Endothelial cell of umbilical vein (primary cell): ENCODE data around the gene OGT. TPM values are rescaled to one million over a fixed set of nuclear protein-coding genes. Genes with fewer than 3 reads are reported as not detected.

Experiments
- BruUV-seq: library from RNA; stranded (reverse); fragments of 400-500 nt; replicated peaks from 2 replicates; lab custom pipeline; 2021; lab: Mats Ljungman, UMichigan
- CTCF ChIA-PET: fragments of 300-600, 350-600 bp; sonication (Branson Sonifier 250); formaldehyde crosslinking; loops from one replicate; lab custom pipeline; 2021; ENCODE audit warnings: antibody characterized with exemption, inconsistent platforms; lab: Charles Lee
- POLR2A ChIA-PET: fragments of 300-600, 350-600 bp; sonication (Branson Sonifier 250); formaldehyde crosslinking; loops from one replicate; lab custom pipeline; 2021; ENCODE audit warnings: antibody characterized with exemption, inconsistent platforms; lab: Charles Lee
- DNase-seq: peaks from one replicate; pipeline ENCODE4 v3.0.0-alpha.2; 2011; ENCODE audit warnings: low read depth, low spot score
- FAIRE-seq: peaks from 2 replicates; lab custom pipeline; 2011; peaks lifted over from hg19 to GRCh38; lab: Jason Lieb, UNC
- H2AFZ ChIP-seq: 2 replicates; pipeline ENCODE4 v1.6.0; 2012; ENCODE audit warnings: low read depth, low read length, control low read depth, inconsistent platforms
- H3K27ac ChIP-seq: 2 replicates; pipeline ENCODE4 v1.5.1; 2011; ENCODE audit warnings: low read depth, mild to moderate bottlenecking, control low read depth, low read length, moderate library complexity; ENCODE audit not compliant: insufficient read depth
- H3K27me3 ChIP-seq, 2 experiments: 2 replicates each; pipeline versions ENCODE4 v1.6.0 to v1.6.1; 2011; ENCODE audit warnings: low read length in 2 of 2, mixed read lengths in 1 of 2; ENCODE audit not compliant: control insufficient read depth in 2 of 2, insufficient read depth in 2 of 2
- H3K36me3 ChIP-seq, 2 experiments: 2 replicates in 1 of 2; 3 replicates in 1 of 2; pipeline ENCODE4 v1.5.1; 2011; ENCODE audit warnings: low read length in 2 of 2, mild to moderate bottlenecking in 1 of 2, moderate library complexity in 1 of 2; ENCODE audit not compliant: control insufficient read depth in 2 of 2, insufficient read depth in 2 of 2; ENCODE audit errors: extremely low read depth in 1 of 2
- H3K4me1 ChIP-seq: 3 replicates; pipeline ENCODE4 v1.5.1; 2011; ENCODE audit warnings: mild to moderate bottlenecking, low read length; ENCODE audit not compliant: control insufficient read depth, insufficient read depth; ENCODE audit errors: extremely low read depth
- H3K4me2 ChIP-seq: 2 replicates; pipeline ENCODE4 v1.6.1; 2011; ENCODE audit warnings: low read length, control low read depth, mixed read lengths; ENCODE audit not compliant: insufficient read depth
- H3K4me3 ChIP-seq, 3 experiments: fragments of 200-600 bp in 1 of 3; sonication (generic), shearing (Covaris generic) in 1 of 3; replicated peaks in 1 of 3; 2 replicates each; pipeline ENCODE4 v1.5.1; 2011 to 2016; ENCODE audit warnings: control low read depth in 3 of 3, low read length in 3 of 3, mild to moderate bottlenecking in 2 of 3, inconsistent platforms in 1 of 3, low read depth in 1 of 3, moderate library complexity in 1 of 3; ENCODE audit not compliant: insufficient read depth in 1 of 3
- H3K79me2 ChIP-seq: 2 replicates; pipeline ENCODE4 v1.6.0; 2012; ENCODE audit warnings: low read length, inconsistent platforms; ENCODE audit not compliant: control insufficient read depth, insufficient read depth
- H3K9ac ChIP-seq: replicated peaks from 2 replicates; pipeline ENCODE3; 2011; ENCODE audit warnings: low read length, control low read depth; ENCODE audit not compliant: insufficient read depth; ENCODE audit errors: extremely low read depth
- H3K9me1 ChIP-seq: replicated peaks from 3 replicates; pipeline ENCODE4 v1.6.0; 2011; ENCODE audit warnings: mild to moderate bottlenecking, low read length; ENCODE audit not compliant: control insufficient read depth, insufficient read depth; ENCODE audit errors: extremely low read depth
- H3K9me3 ChIP-seq: replicated peaks from 2 replicates; pipeline ENCODE4 v1.5.1; 2012; ENCODE audit warnings: low read length, inconsistent platforms; ENCODE audit not compliant: control insufficient read depth, insufficient read depth
- H4K20me1 ChIP-seq: replicated peaks from 2 replicates; pipeline ENCODE3; 2011; ENCODE audit warnings: mild to moderate bottlenecking, low read length; ENCODE audit not compliant: control insufficient read depth, insufficient read depth; ENCODE audit errors: extremely low read depth
- EZH2 ChIP-seq: IDR thresholded peaks from 2 replicates; pipeline ENCODE4 v1.6.1; 2012; ENCODE audit warnings: borderline replicate concordance, low read depth, mild to moderate bottlenecking, moderate library complexity, low read length, inconsistent platforms; ENCODE audit not compliant: severe bottlenecking
- FOS ChIP-seq: IDR thresholded peaks from 2 replicates; pipeline ENCODE4 v1.6.1; 2011; ENCODE audit warnings: mild to moderate bottlenecking, low read length, moderate library complexity, borderline replicate concordance; ENCODE audit not compliant: insufficient read depth
- JUN ChIP-seq: IDR thresholded peaks from 2 replicates; pipeline ENCODE4 v1.6.1; 2011; ENCODE audit warnings: borderline replicate concordance, low read depth; ENCODE audit not compliant: insufficient read length, insufficient read depth
- MAX ChIP-seq: IDR thresholded peaks from 2 replicates; pipeline ENCODE4 v1.6.1; 2011; ENCODE audit not compliant: insufficient read depth, insufficient read length
- MYC ChIP-seq: IDR thresholded peaks from one replicate; pipeline ENCODE4 v1.6.1; 2011; ENCODE audit warnings: mild to moderate bottlenecking, low read depth, low read length
- POLR2A ChIP-seq: IDR thresholded peaks from 2 replicates; pipeline ENCODE4 v1.6.1; 2012; ENCODE audit warnings: low read depth, mild to moderate bottlenecking, control low read depth, low read length
- POLR2AphosphoS5 ChIP-seq: IDR thresholded peaks from 2 replicates; pipeline ENCODE4 v1.6.1; 2012; ENCODE audit warnings: low read depth, mild to moderate bottlenecking, control low read depth, low read length, moderate library complexity; ENCODE audit not compliant: insufficient read depth
- dilution Hi-C: fragments of 300-500 bp; cut with MboI; formaldehyde crosslinking; loops from one replicate; pipeline ENCODE4 v1.15.0; 2019; ENCODE audit warnings: low sequenced_read_pairs; ENCODE audit not compliant: extremely low pct_ligation_motif_present
- intact Hi-C: fragments of 100-400 bp; cut with micrococcal nuclease; formaldehyde crosslinking; loops from one replicate; pipeline ENCODE4 v1.10.0; 2022
- polyA plus RNA-seq, 4 experiments: library from polyadenylated mRNA; depleted of rRNA in 3 of 4; stranded (reverse) in 3 of 4; unstranded in 1 of 4; fragments of >200 nt; gene quantifications; 2 replicates each; pipeline versions ENCODE4 v1.2.1 to v1.2.3, GENCODE V29; 2011 to 2012; ENCODE audit warnings: missing spikeins in 1 of 4
- total RNA-seq: library from RNA; stranded (reverse); gene quantifications from 2 replicates; pipeline ENCODE4 v1.2.3, GENCODE V29; 2021

The OGT gene
- total and polyA plus RNA-seq, 2 donors (not counting 3 experiments of a cell fraction or from before 2014, with no cell fraction given), result 129 to 141 TPM

DNA sequence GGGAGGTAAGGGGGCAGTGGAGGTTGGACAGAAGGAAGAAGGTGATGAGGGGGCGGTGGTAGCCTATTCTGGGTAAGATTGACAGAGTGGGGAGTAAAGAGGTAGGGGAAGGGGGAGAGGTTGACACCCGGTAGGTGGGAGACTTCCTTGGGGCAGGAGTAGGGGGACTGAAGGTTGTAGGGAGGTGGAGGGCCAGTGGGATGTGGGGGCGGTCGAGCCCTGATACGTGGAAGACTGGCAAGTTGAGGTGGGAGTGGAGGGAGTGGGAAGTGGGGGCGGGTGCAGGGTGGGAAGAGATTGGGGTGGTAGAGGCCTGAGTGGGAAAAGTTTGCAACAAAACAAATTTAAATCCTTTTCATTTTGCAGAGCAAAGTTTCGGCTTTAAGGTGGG lies 47.1 kb downstream of the OGT start:
- DNase-seq (no peak), FAIRE-seq (no peak)
- no peaks in the 10 kb centered on the region for H3K79me2 ChIP-seq
- intact Hi-C loops, result no loop called here
- ChIA-PET CTCF (no interaction called here), POLR2A (no interaction called here)
- peaks cover 0 to 6% of the 10 kb centered on the region in 2 experiments for H3K36me3 ChIP-seq
- no peak overlapping the region for H2AFZ ChIP-seq
- TF ChIP-seq EZH2, result no peak
- TF ChIP-seq POLR2AphosphoS5, result no peak
- no peak for TF ChIP-seq FOS
- no peak for TF ChIP-seq MAX
- no peak for TF ChIP-seq MYC
- TF ChIP-seq POLR2A, result no peak
- TF ChIP-seq JUN, result no peak
- H3K9me3 ChIP-seq, result no peaks in the 10 kb centered on the region
- H3K4me3 ChIP-seq, result no peak overlapping the region
- H3K9ac ChIP-seq, result no peak overlapping the region
- no peaks in the 10 kb centered on the region for H3K4me1 ChIP-seq
- no peaks in the 10 kb centered on the region for H3K27me3 ChIP-seq
- H3K27ac ChIP-seq, result no peak overlapping the region
- H3K9me1 ChIP-seq, result no peaks in the 10 kb centered on the region
- no peaks in the 10 kb centered on the region for H4K20me1 ChIP-seq
- dilution Hi-C loops, result no loop called here
- BruUV-seq, result no TSS peak
- H3K4me2 ChIP-seq, result no peak overlapping the region

- DNase-seq (no peak), FAIRE-seq (no peak)
- no peak overlapping the region for H3K4me3 ChIP-seq
- H3K4me2 ChIP-seq, result no peak overlapping the region
- H3K27ac ChIP-seq, result no peak overlapping the region
- H2AFZ ChIP-seq, result no peak overlapping the region
- no peaks in the 10 kb centered on the region for H3K79me2 ChIP-seq
- no peaks in the 10 kb centered on the region for H3K9me1 ChIP-seq
- H4K20me1 ChIP-seq, result no peaks in the 10 kb centered on the region
- no TSS peak for BruUV-seq
- TF ChIP-seq FOS, result no peak
- ChIA-PET POLR2A (no interaction called here), CTCF (interaction anchor here (1.4 kb wide), 1 partner anchor 71 kb away, joined by 3 read pairs; no protein-coding TSS in a partner anchor)
- intact Hi-C loops (no loop called here), dilution Hi-C loops (no loop called here)
- H3K27me3 ChIP-seq, result no peaks in the 10 kb centered on the region
- no peaks in the 10 kb centered on the region for H3K4me1 ChIP-seq
- H3K36me3 ChIP-seq, result no peaks in the 10 kb centered on the region
- no peaks in the 10 kb centered on the region for H3K9me3 ChIP-seq
- no peak overlapping the region for H3K9ac ChIP-seq
Observed at GRCh38 chrX:71581210-71581609, 48.3 kb downstream of the OGT start.
